PC-3 (cell line): ENCODE results near the gene ECSIT.
"Not testable (repeated sequence)": the region's sequence is repeated elsewhere in the genome, so short reads cannot be mapped to it uniquely, and the experiment has no call there.

Source experiments
- CTCF ChIP-seq: fragments of 300-600 bp; sonication (generic); conservative IDR thresholded peaks from 2 replicates; pipeline ENCODE4 v1.5.1; 2017; ENCODE audit warnings: antibody characterized with exemption, low read depth, mild to moderate bottlenecking, low read length
- EZH2 ChIP-seq: fragments of 300-600 bp; sonication (generic); IDR thresholded peaks from one replicate; pipeline ENCODE4 v1.6.1; 2017; ENCODE audit warnings: antibody characterized with exemption, mild to moderate bottlenecking, low read length; ENCODE audit not compliant: unreplicated experiment
- EZH2phosphoT487 ChIP-seq: fragments of 300-600 bp; sonication (generic); IDR thresholded peaks from 2 replicates; pipeline ENCODE4 v1.6.1; 2018; ENCODE audit warnings: mild to moderate bottlenecking, antibody characterized with exemption, low read length, borderline replicate concordance

GRCh38 chr19:11475343-11475742 is 53.6 kb downstream of the ECSIT start:
- not testable (repeated sequence) for TF ChIP-seq CTCF, EZH2, EZH2phosphoT487
